NCI-H2107 treated with DMSO at 0.1 percent for 48 hours (cell line): Measurements from ENCODE around the gene MAP2K3.

Experiments
- DNase-seq: peaks from one replicate; lab custom pipeline; 2025; ENCODE audit not compliant: unreplicated experiment; lab: John Stamatoyannopoulos, UW

MAP2K3 gene

DNA sequence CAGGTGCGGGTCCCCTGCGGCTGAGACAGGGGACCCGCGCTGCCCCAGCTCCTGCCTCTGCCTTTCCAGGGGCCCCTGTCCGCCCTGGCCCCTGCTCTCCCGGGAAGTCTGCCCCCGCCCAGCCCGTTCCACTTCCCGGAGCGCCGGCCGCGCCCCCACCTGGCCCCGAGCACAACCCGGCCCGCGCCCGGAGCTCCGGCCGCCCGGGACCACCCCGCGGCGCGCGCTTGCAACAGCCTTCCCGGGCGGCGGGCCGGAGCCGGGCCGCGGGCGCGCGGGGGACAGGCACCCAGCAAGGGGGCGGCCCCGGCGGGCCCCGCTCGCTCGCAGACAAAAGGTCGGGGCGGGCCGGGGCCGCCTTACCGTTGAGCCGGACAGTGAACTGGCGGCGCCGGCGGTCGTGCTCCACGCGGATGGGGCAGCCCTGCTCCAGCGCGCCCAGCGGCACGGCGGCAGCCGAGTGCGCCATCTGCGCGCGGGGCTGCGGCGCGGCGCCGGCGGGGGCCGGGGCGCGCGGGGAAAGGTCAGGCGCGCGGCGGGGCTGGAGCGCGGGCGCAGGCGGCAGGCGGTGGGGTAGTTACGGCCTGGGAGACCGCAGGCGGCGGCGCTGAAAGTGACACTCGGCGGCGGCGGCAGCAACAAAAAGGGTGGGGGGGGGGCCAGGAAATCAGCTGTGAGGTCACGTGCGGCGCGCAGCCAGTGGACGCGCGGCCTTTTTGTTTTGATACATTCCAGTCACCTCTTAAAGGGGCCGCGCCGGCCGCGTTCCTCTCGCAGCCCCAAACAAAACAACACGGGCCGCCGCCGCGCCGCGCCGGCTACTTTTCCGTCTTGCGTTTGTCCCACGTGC lies 31.5 kb upstream of the MAP2K3 start, which contains the start of gene NATD1:
Gene NATD1, minus strand, starts transcription at position 615 of the 850 bp plus-strand sequence. Its CDS starts 146 bp downstream, at position 469.
- DNase-seq: no peak

DNA sequence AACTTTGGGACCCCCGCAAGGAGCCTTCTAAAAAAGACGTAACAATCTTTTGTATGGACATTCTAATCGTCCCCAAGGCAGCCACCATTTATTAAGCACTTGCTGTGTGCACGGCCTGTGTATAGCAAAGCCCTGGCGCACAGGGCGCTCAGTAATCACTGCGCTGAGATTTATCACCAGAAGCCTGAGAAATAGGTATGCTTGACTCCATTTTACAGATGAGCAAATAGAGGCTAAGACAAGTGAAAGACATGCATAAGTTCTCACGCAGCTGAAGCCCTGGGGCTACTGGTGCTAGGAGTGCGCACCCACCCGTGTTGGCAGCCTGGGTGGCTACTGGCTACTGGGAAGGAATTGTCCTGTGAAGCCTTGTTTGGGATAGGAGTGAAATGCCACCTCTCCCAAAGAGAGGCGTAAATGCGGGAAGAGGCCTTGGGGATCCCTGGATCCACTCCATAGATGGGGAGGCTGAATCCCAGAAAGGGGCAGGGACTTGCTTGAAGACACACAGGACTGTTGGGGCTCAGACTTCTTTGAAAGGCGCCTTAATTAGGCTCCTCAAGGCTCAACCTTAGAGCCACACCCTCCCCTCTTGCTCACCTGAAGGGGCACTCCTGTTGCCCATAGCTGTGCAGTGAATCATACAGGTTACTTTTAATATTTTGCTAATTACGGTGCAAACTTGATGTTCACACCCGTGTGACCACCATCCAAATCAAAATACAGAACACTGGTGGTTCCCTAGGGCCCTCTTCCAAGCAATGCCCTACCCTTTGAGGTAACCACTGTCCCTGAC lies 30.7 kb upstream of the MAP2K3 start:
- DNase-seq: no peak

DNA sequence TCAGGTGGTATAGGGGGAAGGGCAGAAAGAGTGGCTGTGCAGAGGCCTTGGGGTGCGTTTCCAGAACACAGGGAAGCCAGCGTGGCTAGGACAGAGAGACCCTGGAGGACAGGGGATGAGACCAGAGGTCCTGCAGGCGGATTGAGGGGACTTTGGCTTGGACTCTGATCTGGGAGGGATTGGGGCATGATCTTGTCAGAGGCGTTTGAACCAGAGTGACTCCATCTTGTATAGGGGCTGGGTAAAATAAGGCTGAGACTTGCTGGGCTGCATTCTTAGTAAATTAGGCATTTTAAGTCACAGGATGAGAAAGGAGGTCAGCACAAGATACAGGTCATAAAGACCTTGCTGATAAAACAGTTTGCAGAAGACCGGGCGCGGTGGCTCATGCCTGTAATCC lies 25.9 kb upstream of the MAP2K3 start:
- DNase-seq: no peak

DNA sequence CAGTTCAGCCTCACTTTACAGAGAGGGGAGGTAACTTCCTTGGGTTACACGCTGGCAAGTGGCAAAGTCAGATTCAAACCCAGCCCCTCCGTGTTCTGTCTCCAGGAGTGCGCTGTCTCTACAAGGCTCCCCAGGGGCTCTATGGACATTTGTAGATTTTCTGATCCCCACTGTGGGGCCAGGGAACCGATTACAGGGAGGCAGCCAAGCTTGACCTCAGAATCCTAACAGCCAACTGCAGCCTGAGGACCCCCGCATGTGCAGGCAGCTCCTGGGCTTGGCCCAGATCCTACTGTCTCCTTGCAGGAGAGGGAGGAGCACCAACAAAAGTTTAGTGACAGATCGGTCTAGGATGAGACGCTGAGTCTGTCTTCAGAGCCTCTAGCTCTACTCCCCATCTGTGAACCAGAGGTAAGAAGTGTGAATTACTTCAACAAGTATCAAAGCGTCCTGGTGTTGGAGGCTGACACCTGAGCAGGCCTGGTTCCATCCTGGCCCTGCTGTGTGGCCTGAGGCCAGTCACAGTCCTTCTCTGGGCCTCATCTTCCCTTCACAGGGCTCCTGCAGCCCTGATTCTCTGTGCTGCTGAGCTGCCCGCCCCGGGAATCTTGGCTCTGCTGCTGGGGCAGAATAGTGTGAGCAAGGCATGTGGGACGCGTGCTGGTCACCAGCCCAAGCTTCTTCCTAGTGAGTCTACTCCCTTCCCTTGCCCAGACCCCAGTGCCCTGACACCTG lies 22.1 kb upstream of the MAP2K3 start:
- DNase-seq: no peak

DNA sequence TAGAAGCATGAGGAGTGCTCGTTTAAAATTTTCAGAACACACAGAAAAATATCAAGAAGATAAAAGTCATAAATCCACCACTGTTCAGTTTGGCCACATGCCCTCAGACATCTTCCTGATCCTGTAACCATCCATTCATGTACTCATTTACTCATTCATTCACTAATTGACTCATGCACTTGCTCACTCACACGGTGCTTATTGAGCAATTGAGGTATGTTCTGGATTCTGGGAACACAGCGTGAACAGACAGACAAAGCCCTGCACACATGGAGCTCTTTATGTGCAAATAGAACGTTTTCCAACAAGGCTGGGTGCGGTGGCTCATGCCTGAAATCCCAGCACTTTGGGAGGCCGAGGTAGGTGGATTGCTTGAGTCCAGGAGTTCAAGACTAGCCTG lies 21.1 kb upstream of the MAP2K3 start:
- no peak for DNase-seq

DNA sequence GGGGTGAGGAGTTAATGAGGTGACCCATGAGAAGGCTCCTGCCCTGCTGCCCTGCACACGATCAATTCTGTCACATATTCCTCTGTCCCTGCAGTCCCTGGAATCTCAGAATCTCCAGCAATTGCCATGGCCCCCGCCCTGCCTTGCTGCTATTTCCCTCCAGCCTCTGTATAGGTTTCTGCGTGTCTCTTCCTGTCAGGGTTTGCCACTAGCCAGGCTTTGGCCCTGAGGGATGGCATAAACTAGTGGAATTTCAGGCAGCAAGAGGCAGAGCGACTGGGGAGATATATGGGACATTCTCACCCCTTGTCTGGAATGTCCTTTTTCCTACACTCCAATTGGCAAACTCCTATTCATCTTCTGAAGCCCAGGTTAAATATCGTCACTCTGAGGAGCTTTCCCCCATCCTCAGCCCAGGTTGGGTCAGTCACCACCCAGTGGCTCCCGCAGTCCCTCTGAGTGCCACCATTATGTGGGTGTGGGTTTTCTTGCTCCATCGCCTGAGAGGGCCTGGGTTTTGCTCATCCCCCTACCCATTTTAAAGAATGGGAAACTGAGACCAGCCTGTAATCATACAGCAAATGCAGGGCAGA lies 15.8 kb upstream of the MAP2K3 start:
- no peak for DNase-seq

DNA sequence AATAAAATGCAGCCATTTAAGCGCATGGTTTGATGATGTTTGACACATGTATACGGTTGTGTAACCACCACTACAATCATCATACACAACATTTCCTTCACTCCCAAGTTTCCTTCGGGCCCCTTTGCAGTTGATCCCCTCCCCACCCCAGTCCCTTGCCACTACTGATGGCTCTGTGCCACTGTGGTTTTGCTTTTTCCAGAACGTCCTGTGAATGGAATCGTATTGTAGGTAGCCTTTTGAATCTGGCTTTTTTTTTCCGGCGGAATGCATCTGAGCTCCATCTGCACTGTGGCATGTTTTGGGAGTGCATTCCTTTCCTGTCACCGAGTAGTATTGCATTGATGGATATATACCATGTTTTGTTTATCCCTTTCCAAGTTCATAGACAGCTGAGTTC lies 15.1 kb upstream of the MAP2K3 start:
- DNase-seq: no peak

DNA sequence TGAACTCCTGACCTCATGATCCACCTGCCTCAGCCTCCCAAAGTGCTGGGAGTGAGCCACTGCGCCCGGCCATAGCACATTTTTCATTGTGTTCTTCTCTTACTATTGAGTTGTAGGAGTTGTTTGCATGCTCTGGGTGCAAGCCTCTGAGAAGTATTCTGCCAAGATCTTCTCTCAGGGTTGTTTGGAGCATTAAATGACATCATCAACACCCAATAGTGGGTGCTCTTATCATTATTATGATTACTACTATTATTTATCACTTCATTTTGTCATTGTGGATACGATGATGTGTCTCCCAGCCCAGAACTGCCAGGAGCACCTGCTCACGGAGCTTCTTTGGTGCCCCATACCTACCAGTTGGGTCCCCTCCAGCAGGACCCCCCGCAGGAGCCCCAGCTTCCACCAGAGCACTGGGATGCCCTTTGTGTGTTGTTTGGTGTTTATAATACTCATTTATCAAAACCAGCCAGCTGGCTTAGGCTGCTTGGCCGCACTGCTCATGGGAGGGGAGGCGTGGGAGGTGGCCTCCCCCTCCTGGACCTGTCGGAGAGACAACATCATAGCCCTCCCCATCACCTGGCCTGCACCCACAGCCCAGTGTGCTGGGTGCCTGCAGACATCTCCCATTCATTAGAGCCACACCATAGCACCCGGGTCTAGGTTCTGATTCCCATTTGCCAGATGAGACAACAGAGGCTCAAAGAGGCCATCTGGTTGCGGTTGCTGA lies 12.9 kb upstream of the MAP2K3 start:
- no peak for DNase-seq

DNA sequence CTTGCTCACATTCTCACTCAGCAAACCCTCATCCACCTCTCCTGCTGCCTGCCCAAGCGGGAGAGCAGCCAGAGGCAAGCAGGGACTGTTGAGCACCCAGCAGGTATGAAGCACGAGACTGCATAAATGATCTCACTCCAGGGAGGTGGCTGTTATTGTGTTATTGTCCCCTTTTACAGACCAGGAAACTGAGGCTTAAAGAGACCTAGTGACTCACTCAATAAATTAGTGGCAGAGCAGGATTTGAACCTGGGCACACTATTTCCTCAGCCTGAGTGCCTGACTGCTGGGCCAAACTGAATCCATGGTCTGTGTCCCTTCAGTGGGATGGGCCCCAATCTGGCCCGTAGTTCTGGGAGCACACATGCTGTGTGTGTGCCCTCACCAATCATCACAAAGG lies 12.3 kb upstream of the MAP2K3 start:
- DNase-seq: no peak

DNA sequence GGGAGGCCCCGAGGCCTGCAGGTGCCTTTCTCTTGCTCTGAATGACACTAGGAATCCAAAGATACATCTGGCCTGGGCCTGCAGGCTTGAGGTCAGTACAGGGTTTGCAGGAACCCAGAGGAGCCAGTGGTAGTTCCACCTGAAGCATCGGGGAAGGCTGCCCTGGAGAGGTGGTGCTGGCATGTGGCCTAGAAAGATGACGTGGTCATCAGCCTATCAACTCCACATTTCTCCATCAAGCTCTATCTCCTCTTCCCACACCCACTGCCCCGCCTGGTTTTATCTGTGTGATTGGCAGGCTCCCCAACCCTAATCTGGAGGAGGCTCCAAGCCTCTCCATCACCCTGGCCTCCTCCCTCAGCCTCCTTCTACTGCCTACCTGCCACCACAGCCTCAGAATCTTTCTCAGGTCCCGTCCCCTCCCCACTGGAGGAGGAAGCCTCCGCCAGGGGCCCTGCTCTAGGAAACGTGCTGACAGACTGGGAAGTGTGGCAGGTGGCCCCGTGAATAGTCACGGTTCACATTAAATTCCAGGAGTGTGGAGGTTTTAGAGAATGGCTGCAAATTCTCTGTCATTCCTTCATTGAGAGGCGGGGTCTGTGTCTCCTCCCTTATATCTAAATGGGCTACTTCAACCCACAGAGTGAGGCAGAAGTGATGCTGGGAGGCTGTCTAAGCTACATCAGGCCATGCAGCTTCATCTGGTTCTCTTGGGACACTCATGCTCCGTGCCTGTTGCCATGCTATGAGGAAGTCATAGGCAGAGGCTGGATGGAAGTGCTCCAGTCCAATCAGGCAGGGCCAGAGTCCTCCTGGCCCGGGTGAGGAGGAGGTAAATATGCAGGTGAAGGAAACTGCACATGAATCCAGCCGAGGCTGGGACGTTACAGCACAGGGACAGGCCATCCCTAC lies 11.4 kb upstream of the MAP2K3 start:
- no peak for DNase-seq

DNA sequence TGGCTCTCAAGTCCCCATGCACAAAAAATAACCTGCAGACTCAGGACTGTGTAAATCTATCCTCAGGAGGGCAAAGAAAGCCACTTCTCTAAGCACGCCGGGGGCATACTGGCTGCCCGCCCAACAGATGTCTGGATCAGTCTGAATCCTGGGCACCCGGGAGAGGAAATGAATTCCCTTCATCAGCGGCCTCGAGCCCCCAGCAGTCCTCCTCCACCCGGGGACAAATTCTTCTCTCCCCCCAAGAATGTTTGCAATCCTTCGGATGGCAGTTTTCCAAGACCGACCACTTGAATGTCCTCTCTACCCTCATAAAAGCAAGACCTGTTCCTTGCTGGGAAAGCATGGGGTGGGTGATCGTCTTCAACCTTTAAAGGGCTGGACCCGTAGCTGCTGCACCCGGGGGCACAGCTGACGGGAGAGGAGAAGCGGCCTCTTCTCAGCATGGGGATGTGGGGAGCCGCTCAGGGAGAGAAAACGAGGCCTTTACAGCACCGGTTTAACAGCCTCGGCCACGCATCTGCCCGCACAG lies 9.4 kb upstream of the MAP2K3 start:
- DNase-seq: no peak

DNA sequence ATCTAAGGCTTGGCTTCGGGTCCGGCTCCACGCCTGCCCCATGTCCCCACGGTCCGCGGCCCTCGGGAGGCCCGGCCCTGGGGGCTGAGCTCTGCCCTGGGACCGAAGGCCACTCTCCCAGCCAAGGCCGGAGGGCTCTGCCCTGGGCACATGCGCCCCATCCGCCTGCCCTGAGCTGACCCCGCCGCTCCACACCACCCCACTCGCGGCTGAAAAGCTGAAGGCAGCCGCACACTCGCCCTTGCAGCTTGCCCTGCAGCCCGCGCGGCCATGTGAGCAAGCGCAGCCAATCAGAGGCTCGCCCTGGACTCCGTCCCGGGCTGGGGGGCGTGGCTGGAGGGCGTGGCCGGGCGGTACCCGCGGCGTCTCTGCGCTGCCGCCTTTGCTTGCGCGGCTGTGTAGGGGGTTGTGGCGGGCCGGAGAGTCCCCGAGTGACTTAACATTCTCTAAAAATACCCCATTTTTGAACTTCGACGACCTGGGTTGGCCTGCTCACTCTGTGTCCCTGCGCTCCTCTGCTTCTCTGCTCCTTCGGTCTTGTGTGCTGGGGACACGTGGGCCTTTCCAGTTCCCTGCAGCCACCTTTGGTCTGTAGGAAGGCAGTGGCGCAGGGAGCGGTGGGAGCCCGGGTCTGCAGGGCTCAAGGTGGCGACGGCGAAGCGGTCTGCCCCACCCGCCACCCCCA lies 8.8 kb upstream of the MAP2K3 start:
- no peak for DNase-seq

DNA sequence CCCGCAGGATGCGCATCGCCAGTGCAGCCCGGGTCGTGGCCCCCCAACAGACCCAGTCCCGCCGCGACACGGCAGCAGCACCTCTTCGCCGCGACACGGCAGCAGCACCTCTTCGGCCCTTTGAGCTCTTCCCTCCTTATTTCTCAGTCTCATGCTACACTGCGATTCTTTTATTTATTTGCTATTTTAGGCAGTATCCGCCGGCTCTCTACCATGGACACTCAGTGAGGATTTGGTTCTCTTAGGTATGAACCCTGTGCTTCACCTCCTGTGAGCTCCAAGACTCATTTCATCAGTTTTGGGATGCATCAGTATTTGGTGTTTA lies 8.3 kb upstream of the MAP2K3 start:
- DNase-seq: no peak

DNA sequence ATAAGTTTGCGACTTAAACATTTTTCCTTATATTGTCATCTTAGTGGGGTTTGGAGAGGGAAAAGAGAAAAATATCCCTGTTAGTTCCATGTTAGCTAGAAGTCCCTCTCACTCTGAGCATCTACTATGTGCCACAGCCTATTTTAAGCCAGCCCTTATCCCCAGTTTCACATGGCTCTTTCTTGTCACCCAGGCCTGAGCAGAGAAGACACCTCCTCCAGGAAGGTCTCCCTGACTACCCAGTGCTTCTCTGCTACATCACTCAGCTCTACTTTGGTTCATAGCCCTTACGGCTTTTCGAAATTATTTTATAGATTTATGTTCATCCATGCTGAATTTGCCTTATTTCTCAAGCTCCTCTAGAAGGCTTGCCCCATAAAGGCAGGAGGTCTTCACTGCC lies 7.2 kb upstream of the MAP2K3 start:
- no peak for DNase-seq

DNA sequence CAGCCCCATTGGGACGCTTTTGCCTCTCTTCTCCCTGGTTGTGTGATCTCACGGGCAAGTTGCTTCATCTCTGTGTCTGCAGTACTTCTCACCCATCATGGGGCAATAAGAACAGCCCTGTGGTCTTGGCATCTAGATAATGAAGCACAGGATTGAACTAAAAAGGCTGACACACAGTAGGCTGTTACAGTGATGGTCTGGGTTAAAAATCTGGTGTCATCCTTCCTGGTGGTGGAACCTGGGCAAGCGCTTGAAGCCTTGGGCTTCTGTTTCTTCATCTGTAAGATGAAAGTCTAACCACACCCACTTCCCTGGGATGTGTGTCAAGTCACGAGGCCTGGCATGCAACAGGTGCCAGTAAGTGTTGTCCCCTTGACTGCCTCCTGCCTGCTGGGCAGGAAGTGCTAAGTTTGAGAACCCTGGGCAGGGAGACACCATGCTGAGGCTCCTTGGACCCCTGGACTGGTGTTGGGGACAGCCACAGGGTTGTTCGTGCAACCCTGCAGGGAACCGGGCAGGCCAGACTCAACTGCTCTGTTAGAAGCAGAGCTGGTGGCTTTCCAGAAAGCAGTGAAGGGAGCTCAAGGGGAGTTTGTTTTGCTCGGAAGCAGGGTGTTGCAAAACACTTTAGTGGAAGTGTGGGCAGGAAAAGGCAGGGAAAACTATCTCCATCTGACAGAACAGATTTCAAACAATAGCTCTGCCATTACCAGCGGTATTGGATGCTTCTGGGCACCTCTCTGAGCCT lies 5.9 kb upstream of the MAP2K3 start:
- no peak for DNase-seq

DNA sequence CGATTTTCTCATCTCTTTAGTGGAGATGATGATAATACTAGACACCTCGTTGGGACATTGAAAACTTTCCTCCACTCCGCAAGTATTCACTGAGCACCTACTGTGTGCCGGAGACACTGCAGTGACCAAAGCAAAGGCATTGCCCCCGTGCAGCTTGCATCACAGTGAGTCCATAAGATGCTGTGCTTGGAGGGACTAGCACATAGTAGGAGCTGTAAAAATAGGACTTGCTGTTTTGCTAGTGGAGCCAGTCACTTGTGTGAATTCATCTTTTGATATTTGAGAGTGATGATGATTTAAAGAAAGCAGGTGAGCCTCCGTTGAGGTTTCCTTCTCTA lies 5.3 kb upstream of the MAP2K3 start:
- no peak for DNase-seq

DNA sequence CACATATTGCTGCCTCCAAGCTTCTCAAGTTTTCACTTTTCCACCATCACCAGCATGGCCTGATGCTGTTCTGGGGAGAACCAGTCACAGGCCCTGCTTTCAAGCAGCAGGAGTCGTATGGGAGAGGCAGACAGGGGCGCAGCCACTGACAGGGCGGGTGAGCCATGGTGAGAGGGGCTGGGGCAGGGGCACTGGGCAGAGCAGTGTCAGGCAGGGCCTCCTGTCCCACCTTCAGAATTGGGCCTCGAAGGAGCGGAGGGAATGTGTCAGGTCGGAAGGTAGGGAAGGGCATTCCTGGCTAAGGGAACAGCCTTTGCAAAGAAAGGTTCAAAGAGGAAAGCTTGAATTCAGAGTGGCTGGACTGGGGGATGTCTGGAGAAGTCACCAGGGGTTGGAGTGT lies 4.9 kb upstream of the MAP2K3 start:
- DNase-seq: no peak

DNA sequence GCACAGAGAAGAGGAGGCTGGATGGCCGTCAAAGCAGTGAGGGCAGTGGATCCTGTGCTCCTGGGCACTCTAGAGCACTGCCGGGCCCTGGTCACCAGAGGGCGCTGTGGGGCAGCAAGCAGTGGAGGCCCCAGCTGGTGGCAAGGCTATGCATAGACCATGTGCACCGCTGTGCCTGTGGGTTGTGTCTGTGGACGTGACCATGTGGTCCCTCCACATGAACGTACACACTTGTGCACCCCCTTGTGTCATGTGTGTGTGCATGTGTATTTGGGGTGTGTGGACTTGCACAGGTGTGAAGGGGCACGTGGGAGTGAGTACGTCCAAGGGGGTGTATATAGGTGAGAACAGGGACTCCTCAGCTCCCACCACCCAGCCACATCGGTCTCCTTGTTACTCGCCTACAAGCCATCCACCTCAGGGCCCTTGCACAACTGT lies 4.4 kb upstream of the MAP2K3 start:
- no peak for DNase-seq
